Astrocyte of the cerebellum (primary cell): Measurements from ENCODE around the gene BBS5.

Experiments used
- DNase-seq: peaks from one replicate; pipeline ENCODE4 v3.0.0-alpha.2; 2011; ENCODE audit warnings: low read depth
- H3K4me3 ChIP-seq: 2 replicates; pipeline ENCODE4 v1.5.1; 2011; ENCODE audit warnings: mild to moderate bottlenecking, low read depth, low read length, moderate library complexity
- in situ Hi-C: cut with HindIII; loops from 2 replicates; pipeline ENCODE4 v1.10.0; 2017; ENCODE audit warnings: low sequenced_read_pairs
- TF ChIP-seq, protein P1 (sequence below): IDR thresholded peaks from 2 replicates; pipeline ENCODE4 v1.5.1; 2012; ENCODE audit warnings: low read length, low read depth, moderate library complexity, mild to moderate bottlenecking; ENCODE audit errors: missing control alignments

The BBS5 gene

DNA sequence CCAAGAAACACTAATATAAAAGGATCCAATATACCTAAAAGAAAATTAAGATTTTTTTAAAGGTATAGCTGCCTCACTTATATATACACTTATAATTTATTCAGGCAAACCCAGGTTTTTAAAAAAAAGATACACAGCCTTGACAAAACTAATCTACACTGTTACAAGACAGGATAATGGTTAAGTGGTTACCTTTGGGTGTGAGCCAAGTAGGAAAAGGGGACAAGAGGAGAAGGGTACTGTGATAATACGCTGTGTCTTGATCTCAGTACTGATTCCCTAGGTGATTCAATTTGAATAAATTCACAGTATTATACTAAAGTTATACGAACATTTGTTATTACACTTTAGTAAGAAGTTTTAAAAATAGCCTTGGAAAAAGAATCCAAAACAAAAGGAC, 60.9 kb downstream of the BBS5 start:
- no peak overlapping the region for H3K4me3 ChIP-seq
- in situ Hi-C loops: no loop called here
- TF ChIP-seq, protein P1, sequence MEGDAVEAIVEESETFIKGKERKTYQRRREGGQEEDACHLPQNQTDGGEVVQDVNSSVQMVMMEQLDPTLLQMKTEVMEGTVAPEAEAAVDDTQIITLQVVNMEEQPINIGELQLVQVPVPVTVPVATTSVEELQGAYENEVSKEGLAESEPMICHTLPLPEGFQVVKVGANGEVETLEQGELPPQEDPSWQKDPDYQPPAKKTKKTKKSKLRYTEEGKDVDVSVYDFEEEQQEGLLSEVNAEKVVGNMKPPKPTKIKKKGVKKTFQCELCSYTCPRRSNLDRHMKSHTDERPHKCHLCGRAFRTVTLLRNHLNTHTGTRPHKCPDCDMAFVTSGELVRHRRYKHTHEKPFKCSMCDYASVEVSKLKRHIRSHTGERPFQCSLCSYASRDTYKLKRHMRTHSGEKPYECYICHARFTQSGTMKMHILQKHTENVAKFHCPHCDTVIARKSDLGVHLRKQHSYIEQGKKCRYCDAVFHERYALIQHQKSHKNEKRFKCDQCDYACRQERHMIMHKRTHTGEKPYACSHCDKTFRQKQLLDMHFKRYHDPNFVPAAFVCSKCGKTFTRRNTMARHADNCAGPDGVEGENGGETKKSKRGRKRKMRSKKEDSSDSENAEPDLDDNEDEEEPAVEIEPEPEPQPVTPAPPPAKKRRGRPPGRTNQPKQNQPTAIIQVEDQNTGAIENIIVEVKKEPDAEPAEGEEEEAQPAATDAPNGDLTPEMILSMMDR: no peak
- DNase-seq: no peak

- in situ Hi-C loops: no loop called here
- no peak for DNase-seq
- no peak overlapping the region for H3K4me3 ChIP-seq
- TF ChIP-seq, protein P1: no peak
These were observed 63.1 kb downstream of the BBS5 start for GRCh38 chr2:169542433-169542832.

GRCh38 chr2:169546756-169547155, 67.5 kb downstream of the BBS5 start:
- H3K4me3 ChIP-seq: no peak overlapping the region
- DNase-seq: no peak
- in situ Hi-C loops: no loop called here
- TF ChIP-seq, protein P1: no peak
